Stomach (tissue), 4 donors: ENCODE measurements around the gene RBPMS2.

Source experiments
- POLR2A ChIP-seq, 4 donors: fragments of 450-650 bp; IDR thresholded peaks; one replicate each; pipeline ENCODE4 v1.6.1; 2016; ENCODE audit warnings: antibody characterized with exemption in 4 of 4, control low read depth in 2 of 4, mild to moderate bottlenecking in 1 of 4, moderate library complexity in 1 of 4
- TF ChIP-seq, protein P1 (sequence below), 7 experiments: fragments of 450-650 bp in 4 of 7; fragments of 200-600 bp in 3 of 7; sonication (generic) in 3 of 7; IDR thresholded peaks; one replicate each; pipeline ENCODE4 v1.5.1; 2016 to 2019; ENCODE audit warnings: antibody characterized with exemption in 7 of 7, control low read depth in 2 of 7, mild to moderate bottlenecking in 1 of 7

DNA sequence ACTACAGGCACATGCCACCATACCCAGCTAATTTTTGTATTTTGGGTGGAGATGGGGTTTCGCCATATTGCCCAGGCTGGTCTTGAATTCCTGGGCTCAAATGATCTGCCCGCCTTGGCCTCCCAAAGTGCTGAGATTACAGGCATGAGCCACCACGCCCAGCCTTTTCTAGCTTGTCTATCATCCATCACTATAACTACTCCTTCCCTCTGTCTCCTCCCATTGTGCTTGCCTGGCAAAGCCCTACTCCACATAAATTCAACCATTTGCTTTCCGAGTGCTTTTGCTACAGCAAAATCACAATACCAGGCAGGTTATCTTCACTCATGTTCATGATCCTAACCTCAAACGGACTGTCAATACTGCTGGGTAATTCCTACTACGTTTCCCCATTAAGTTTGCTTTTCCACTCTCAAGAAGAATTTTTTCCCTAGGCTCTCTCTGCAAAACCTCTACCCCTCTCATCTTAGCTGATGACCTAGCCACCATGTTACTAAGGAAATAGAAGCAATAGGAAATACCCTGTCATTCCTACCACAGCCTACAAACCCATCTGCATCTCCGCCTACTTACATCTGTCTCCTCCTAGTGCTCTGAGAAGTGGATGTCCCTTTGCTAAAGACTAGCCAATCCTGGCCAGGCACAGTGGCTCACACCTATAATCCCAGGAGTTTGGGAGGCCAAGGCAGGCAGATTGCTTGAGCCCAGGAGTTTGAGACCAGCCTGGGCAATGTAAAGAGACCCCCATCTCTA, 64.5 kb downstream of the RBPMS2 start:
- TF ChIP-seq, protein P1, sequence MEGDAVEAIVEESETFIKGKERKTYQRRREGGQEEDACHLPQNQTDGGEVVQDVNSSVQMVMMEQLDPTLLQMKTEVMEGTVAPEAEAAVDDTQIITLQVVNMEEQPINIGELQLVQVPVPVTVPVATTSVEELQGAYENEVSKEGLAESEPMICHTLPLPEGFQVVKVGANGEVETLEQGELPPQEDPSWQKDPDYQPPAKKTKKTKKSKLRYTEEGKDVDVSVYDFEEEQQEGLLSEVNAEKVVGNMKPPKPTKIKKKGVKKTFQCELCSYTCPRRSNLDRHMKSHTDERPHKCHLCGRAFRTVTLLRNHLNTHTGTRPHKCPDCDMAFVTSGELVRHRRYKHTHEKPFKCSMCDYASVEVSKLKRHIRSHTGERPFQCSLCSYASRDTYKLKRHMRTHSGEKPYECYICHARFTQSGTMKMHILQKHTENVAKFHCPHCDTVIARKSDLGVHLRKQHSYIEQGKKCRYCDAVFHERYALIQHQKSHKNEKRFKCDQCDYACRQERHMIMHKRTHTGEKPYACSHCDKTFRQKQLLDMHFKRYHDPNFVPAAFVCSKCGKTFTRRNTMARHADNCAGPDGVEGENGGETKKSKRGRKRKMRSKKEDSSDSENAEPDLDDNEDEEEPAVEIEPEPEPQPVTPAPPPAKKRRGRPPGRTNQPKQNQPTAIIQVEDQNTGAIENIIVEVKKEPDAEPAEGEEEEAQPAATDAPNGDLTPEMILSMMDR (IDR thresholded peaks at IDR 0.05): no peak
- no peak for TF ChIP-seq POLR2A (IDR thresholded peaks at IDR 0.05)
